H1 (cell line): ENCODE results near the gene MAP3K13. TPM values are rescaled to one million over a fixed set of nuclear protein-coding genes. Genes with fewer than 3 reads are reported as not detected.

Source experiments
- CTCF ChIA-PET: fragments of 300-600 bp; sonication (Branson Sonifier 250); formaldehyde crosslinking; loops from one replicate; lab custom pipeline; 2021; ENCODE audit not compliant: partially characterized antibody; lab: Charles Lee
- POLR2A ChIA-PET: fragments of 300-600 bp; sonication (Branson Sonifier 250); formaldehyde crosslinking; loops from one replicate; lab custom pipeline; 2021; ENCODE audit warnings: inconsistent platforms; ENCODE audit not compliant: partially characterized antibody; lab: Charles Lee
- DNase-seq, 2 experiments: peaks; one replicate each; pipeline versions ENCODE4 v3.0.0 to v3.0.0-alpha.2; 2010 to 2022; ENCODE audit warnings: low spot score in 2 of 2, low read depth in 1 of 2, mixed read lengths in 1 of 2
- FAIRE-seq: peaks from 2 replicates; lab custom pipeline; 2011; peaks lifted over from hg19 to GRCh38; lab: Jason Lieb, UNC
- H2AFZ ChIP-seq: 2 replicates; pipeline ENCODE4 v1.8.1; 2012; ENCODE audit warnings: low read length, inconsistent platforms
- H2AK5ac ChIP-seq: 2 replicates; pipeline ENCODE4 v1.6.1; 2013; ENCODE audit warnings: low read depth, low read length
- H2BK120ac ChIP-seq: replicated peaks from 2 replicates; pipeline ENCODE3; 2013; ENCODE audit warnings: low read depth, low read length, inconsistent platforms
- H2BK12ac ChIP-seq: 2 replicates; pipeline ENCODE4 v1.6.1; 2013; ENCODE audit warnings: low read depth, low read length
- H2BK15ac ChIP-seq: 2 replicates; pipeline ENCODE4 v1.6.1; 2013; ENCODE audit warnings: low read length
- H2BK20ac ChIP-seq: 2 replicates; pipeline ENCODE4 v1.6.1; 2013; ENCODE audit warnings: low read length
- H2BK5ac ChIP-seq: 2 replicates; pipeline ENCODE4 v1.6.1; 2013; ENCODE audit warnings: low read depth, low read length
- H3K14ac ChIP-seq: 2 replicates; pipeline ENCODE4 v1.6.1; 2013; ENCODE audit warnings: inconsistent platforms; ENCODE audit not compliant: insufficient read length
- H3K18ac ChIP-seq: 2 replicates; pipeline ENCODE4 v1.6.1; 2013; ENCODE audit warnings: low read length; ENCODE audit errors: extremely low read depth
- H3K23ac ChIP-seq: 2 replicates; pipeline ENCODE4 v1.6.1; 2013; ENCODE audit warnings: inconsistent platforms; ENCODE audit not compliant: insufficient read length
- H3K23me2 ChIP-seq: 2 replicates; pipeline ENCODE4 v1.6.1; 2013; ENCODE audit warnings: low read depth, low read length
- H3K27ac ChIP-seq: 2 replicates; pipeline ENCODE4 v1.6.1; 2011; ENCODE audit warnings: low read depth, low read length, inconsistent platforms
- H3K27me3 ChIP-seq, 4 experiments: replicated peaks in 1 of 4; 1 replicate in 1 of 4; 2 replicates in 3 of 4; pipeline versions ENCODE4 v1.6.1 to v1.8.1; 2011 to 2013; ENCODE audit warnings: low read length in 3 of 4, mild to moderate bottlenecking in 3 of 4, inconsistent platforms in 2 of 4, mixed read lengths in 2 of 4, moderate library complexity in 1 of 4; ENCODE audit not compliant: control insufficient read depth in 3 of 4, insufficient read depth in 3 of 4; ENCODE audit errors: extremely low read depth in 1 of 4
- H3K36me3 ChIP-seq, 4 experiments: 2 replicates each; pipeline versions ENCODE4 v1.6.1 to v1.8.1; 2011 to 2013; ENCODE audit warnings: mild to moderate bottlenecking in 4 of 4, low read length in 3 of 4, moderate library complexity in 2 of 4, control low read depth in 1 of 4, inconsistent platforms in 1 of 4; ENCODE audit not compliant: insufficient read depth in 4 of 4, control insufficient read depth in 2 of 4
- H3K4ac ChIP-seq: replicated peaks from 2 replicates; pipeline ENCODE3; 2013; ENCODE audit warnings: low read length, low read depth, mixed read lengths, inconsistent platforms; ENCODE audit not compliant: insufficient read length
- H3K4me1 ChIP-seq, 4 experiments: replicated peaks in 1 of 4; 1 replicate in 1 of 4; 2 replicates in 3 of 4; pipeline versions ENCODE4 v1.6.1 to v1.8.1; 2011 to 2013; ENCODE audit warnings: low read length in 3 of 4, inconsistent platforms in 2 of 4, mixed read lengths in 1 of 4; ENCODE audit not compliant: insufficient read depth in 4 of 4, control insufficient read depth in 3 of 4
- H3K4me2 ChIP-seq, 2 experiments: 2 replicates each; pipeline versions ENCODE4 v1.6.1 to v1.8.1; 2011 to 2013; ENCODE audit warnings: low read depth in 2 of 2, low read length in 2 of 2, control low read depth in 1 of 2, inconsistent platforms in 1 of 2, mild to moderate bottlenecking in 1 of 2; ENCODE audit not compliant: insufficient read depth in 1 of 2
- H3K4me3 ChIP-seq, 4 experiments: fragments of 200-600, 300-600 bp in 1 of 4; sonication (generic), shearing (Covaris generic), sonication (Bioruptor Twin) in 1 of 4; 2 replicates each; pipeline versions ENCODE4 v1.5.1 to v1.8.1; 2011 to 2016; ENCODE audit warnings: low read length in 4 of 4, low read depth in 3 of 4, control low read depth in 2 of 4, inconsistent platforms in 2 of 4, mild to moderate bottlenecking in 2 of 4, mixed read lengths in 1 of 4, moderate library complexity in 1 of 4; ENCODE audit not compliant: insufficient read depth in 2 of 4; ENCODE audit errors: extremely low read depth in 1 of 4
- H3K56ac ChIP-seq: replicated peaks from 2 replicates; pipeline ENCODE3; 2013; ENCODE audit warnings: low read depth, mild to moderate bottlenecking, mixed read lengths, low read length, inconsistent platforms; ENCODE audit not compliant: insufficient read length
- H3K79me1 ChIP-seq: 2 replicates; pipeline ENCODE4 v1.6.1; 2013; ENCODE audit warnings: low read depth, low read length, control low read depth
- H3K79me2 ChIP-seq, 2 experiments: 2 replicates each; pipeline versions ENCODE4 v1.6.1 to v1.8.1; 2012 to 2013; ENCODE audit warnings: low read length in 2 of 2, mild to moderate bottlenecking in 2 of 2, inconsistent platforms in 1 of 2; ENCODE audit not compliant: insufficient read depth in 2 of 2, control insufficient read depth in 1 of 2
- H3K9ac ChIP-seq, 4 experiments: replicated peaks in 1 of 4; 1 replicate in 1 of 4; 2 replicates in 3 of 4; pipeline versions ENCODE4 v1.6.1 to v1.8.1; 2011 to 2013; ENCODE audit warnings: low read depth in 3 of 4, low read length in 3 of 4, control low read depth in 2 of 4, mild to moderate bottlenecking in 2 of 4, moderate library complexity in 2 of 4, inconsistent platforms in 1 of 4; ENCODE audit errors: extremely low read depth in 1 of 4
- H3K9me3 ChIP-seq, 2 experiments: 2 replicates each; pipeline versions ENCODE4 v1.6.1 to v1.8.1; 2012 to 2013; ENCODE audit warnings: mild to moderate bottlenecking in 2 of 2, moderate library complexity in 2 of 2, control low read depth in 1 of 2, inconsistent platforms in 1 of 2, low read depth in 1 of 2, low read length in 1 of 2, mixed read lengths in 1 of 2; ENCODE audit not compliant: insufficient read depth in 2 of 2
- H4K20me1 ChIP-seq, 2 experiments: replicated peaks in 1 of 2; 2 replicates each; pipeline versions ENCODE3 to v1.8.1; 2011 to 2013; ENCODE audit warnings: inconsistent platforms in 2 of 2, low read length in 2 of 2, mild to moderate bottlenecking in 1 of 2; ENCODE audit not compliant: insufficient read depth in 2 of 2, control insufficient read depth in 1 of 2
- H4K5ac ChIP-seq: 2 replicates; pipeline ENCODE4 v1.6.1; 2013; ENCODE audit warnings: low read length, low read depth, mixed read lengths, inconsistent platforms; ENCODE audit not compliant: insufficient read length
- H4K8ac ChIP-seq: 2 replicates; pipeline ENCODE4 v1.8.0; 2013; ENCODE audit warnings: mild to moderate bottlenecking, moderate library complexity, low read length, inconsistent platforms; ENCODE audit not compliant: insufficient read depth; ENCODE audit errors: extremely low read depth
- H4K91ac ChIP-seq: replicated peaks from 2 replicates; pipeline ENCODE3; 2013; ENCODE audit warnings: low read length, mixed read lengths, inconsistent platforms; ENCODE audit not compliant: insufficient read length
- BACH1 ChIP-seq: IDR thresholded peaks from 2 replicates; pipeline ENCODE4 v1.6.1; 2012; ENCODE audit warnings: low read length, improper control_type of control experiment
- CTBP2 ChIP-seq: IDR thresholded peaks from 2 replicates; pipeline ENCODE4 v1.7.0; 2011; ENCODE audit warnings: borderline replicate concordance, mild to moderate bottlenecking, moderate library complexity, mixed read lengths, low read length; ENCODE audit not compliant: insufficient read depth, insufficient read length
- TBP ChIP-seq: IDR thresholded peaks from 2 replicates; pipeline ENCODE4 v1.6.1; 2011; ENCODE audit warnings: low read depth, low read length, improper control_type of control experiment
- YY1 ChIP-seq: IDR thresholded peaks from 2 replicates; pipeline ENCODE4 v1.6.1; 2011; ENCODE audit warnings: low read depth, mild to moderate bottlenecking, low read length
- WGBS, 2 experiments: shearing (Covaris generic) in 1 of 2; methylation state at CpG; one replicate each; pipeline versions ENCODE4 v1.1.6 to v1.1.7; 2013 to 2015; ENCODE audit warnings: low lambda C conversion rate in 2 of 2, mixed read lengths in 2 of 2, inconsistent platforms in 1 of 2, low coverage in 1 of 2, missing lambda C conversion rate in 1 of 2; ENCODE audit not compliant: insufficient replicate concordance in 2 of 2, insufficient coverage in 1 of 2, insufficient read length in 1 of 2; ENCODE audit errors: extremely low coverage in 1 of 2, missing lambda C conversion rate in 1 of 2; 5-methylcytosine and 5-hydroxymethylcytosine counted together
- polyA plus RNA-seq, 7 experiments: library from polyadenylated mRNA; depleted of rRNA in 3 of 7; stranded (reverse) in 5 of 7; unstranded in 2 of 7; fragments of >200 nt in 5 of 7; fragments of 200-250 nt in 2 of 7; gene quantifications; 1 replicate in 5 of 7; 2 replicates in 1 of 7; 4 replicates in 1 of 7; pipeline versions ENCODE4 v1.2.1 to v1.2.3, GENCODE V29; 2011 to 2013; ENCODE audit warnings: missing spikeins in 2 of 7, mixed read lengths in 2 of 7
- total RNA-seq: library from RNA; stranded (reverse); fragmentation: NEBNext Ultra II Directional; extraction: Animal tissue kit (Norgen Biotek cat#: 25700); gene quantifications from 2 replicates; pipeline ENCODE4 v1.2.1, GENCODE V29; 2021

MAP3K13 gene
- total and polyA plus RNA-seq, 2 of the 8 experiments (the other 6 are each of a cell fraction or from before 2014, with no cell fraction given): 6.8 to 17.9 TPM

- whole genome bisulfite sequencing, 2 experiments: 90% methylated on average over 19 of the region's 19 CpGs; no CpG with 5 or more reads in 1 of the 2 experiments
- no peak overlapping the region for H4K8ac ChIP-seq
- no peak overlapping the region for H3K9ac ChIP-seq
- no peak for FAIRE-seq
- H3K4me3 ChIP-seq: no peak overlapping the region
- no peak overlapping the region for H2AK5ac ChIP-seq
- H3K23ac ChIP-seq: no peak overlapping the region
- no peak for DNase-seq
- H4K91ac ChIP-seq: no peak overlapping the region
- POLR2A ChIA-PET: interaction anchor here (1.5 to 1.8 kb wide), 2 partner anchors 9 to 10 kb away, joined by 4 to 6 read pairs; partner anchors contain the start of gene TMEM41A
- no peak overlapping the region for H4K5ac ChIP-seq
- no peak overlapping the region for H3K56ac ChIP-seq
- no peaks in the 10 kb centered on the region for H3K36me3 ChIP-seq
- no peak overlapping the region for H3K18ac ChIP-seq
- no peak overlapping the region for H3K14ac ChIP-seq
- H2BK120ac ChIP-seq: no peak overlapping the region
- no peaks in the 10 kb centered on the region for H3K4me1 ChIP-seq
- no peak overlapping the region for H3K27ac ChIP-seq
- no peaks in the 10 kb centered on the region for H4K20me1 ChIP-seq
- no peak overlapping the region for H2BK12ac ChIP-seq
- no peak overlapping the region for H2BK20ac ChIP-seq
- H3K79me1 ChIP-seq: no peaks in the 10 kb centered on the region; the same call in 1 of the 2 replicates
- CTCF ChIA-PET: interaction anchor here (0.9 to 1.1 kb wide), 3 partner anchors 40 to 86 kb away, joined by 3 read pairs; no protein-coding TSS in a partner anchor
- H2BK5ac ChIP-seq: no peak overlapping the region
- no peaks in the 10 kb centered on the region for H3K27me3 ChIP-seq
- no peaks in the 10 kb centered on the region; the same call in 1 of the 2 replicates for H3K23me2 ChIP-seq
- TF ChIP-seq YY1: no peak
- no peak for TF ChIP-seq CTBP2
- TF ChIP-seq TBP: no peak
- TF ChIP-seq BACH1: no peak
- TF ChIP-seq, all 59 proteins: peak for 0
- Histone ChIP-seq H2AFZ (no peak overlapping the region), H3K9me3 (no peaks in the 10 kb centered on the region), H3K4ac (no peak overlapping the region), H3K79me2 (no peaks in the 10 kb centered on the region), H2BK15ac (no peak overlapping the region), H3K4me2 (no peak overlapping the region)
These were observed 145.5 kb downstream of the MAP3K13 start for GRCh38 chr3:185508335-185508991.
